ENCODE results near the gene CYP19A1.

The CYP19A1 gene

GRCh38 chr15:51323749-51324148 is 14.6 kb downstream of the CYP19A1 start:
- TF ChIP-seq GATA3 (IDR thresholded peaks at IDR 0.05; ENCODE audit: low read depth, low read length): no peak
- no peak for TF ChIP-seq GATA2 (IDR thresholded peaks at IDR 0.05; ENCODE audit: low read depth, low read length)

DNA sequence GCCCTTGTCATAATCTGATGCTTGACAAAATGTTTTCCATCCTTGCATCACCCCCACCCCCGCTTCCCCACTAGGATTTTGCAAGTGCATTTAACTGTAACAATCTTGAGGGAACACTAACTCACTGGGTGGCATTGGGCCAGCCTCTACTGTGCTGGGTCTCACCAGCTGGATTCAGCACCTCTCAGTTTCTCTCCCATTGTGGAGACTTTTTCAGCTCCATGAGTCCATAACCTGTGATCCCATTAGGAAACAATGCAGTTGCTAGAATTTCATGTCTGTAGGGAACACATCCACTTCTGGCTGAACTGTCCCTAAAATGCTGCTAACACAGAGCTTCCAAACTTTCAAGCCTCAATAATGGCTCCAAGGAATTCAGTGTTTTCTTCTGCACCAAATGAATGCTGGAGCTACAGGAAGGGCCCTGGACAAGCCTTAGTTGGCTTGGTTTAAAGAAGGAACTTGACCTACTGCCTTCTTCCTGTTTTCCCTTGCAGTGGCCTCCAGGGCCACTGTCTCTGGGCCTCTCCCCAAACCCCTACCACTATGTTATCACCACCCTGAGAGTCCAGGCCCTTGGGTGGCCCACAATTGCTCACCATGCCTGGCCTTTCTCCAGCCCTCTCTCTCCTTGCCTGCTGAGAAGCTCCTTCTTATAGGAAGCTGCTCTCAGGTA is 15.6 kb downstream of the CYP19A1 start:
- TF ChIP-seq GATA2 (IDR thresholded peaks at IDR 0.05; ENCODE audit: low read depth, low read length) (no peak), GATA3 (IDR thresholded peaks at IDR 0.05; ENCODE audit: low read depth, low read length) (no peak)

DNA sequence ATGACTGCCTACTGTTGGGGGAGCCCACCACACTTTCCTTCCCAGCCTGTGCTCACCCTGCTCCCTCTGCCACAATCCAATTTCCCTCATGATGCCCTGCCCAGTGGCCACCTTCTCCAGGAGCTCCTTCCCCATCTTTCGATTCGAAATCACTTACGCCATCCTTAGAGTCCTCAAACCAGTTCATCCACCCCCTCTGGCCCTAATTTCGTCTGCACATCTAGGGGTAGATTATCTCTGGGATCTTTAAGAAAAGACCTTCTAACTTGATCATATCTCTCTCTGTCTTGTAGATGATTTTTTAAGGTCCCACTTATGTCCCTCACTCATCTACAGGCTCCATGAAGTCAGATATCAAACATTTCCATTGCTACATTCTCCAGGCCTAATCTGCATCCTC is 17.1 kb downstream of the CYP19A1 start:
- TF ChIP-seq GATA2 (IDR thresholded peaks at IDR 0.05; ENCODE audit: low read depth, low read length) (no peak), GATA3 (IDR thresholded peaks at IDR 0.05; ENCODE audit: low read depth, low read length) (no peak)

DNA sequence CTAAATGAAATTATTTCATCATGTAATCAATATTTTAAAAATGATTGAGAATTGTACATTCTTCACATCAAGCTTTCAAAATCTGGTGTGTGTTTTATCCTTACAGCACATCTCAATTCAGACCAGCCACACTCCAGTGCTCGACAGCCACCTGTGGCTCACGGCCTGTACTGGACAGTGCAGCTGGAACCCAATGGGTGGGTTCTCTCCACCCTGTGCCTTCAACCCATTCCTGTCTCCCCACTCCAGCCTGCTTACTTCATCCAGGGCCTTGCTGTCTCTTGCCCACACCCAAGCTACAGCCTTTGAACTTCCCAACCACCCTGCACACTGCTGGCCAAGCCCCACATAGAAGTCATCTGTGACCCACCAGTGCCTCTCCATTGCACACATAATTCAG is 17.6 kb downstream of the CYP19A1 start:
- TF ChIP-seq GATA2 (IDR thresholded peaks at IDR 0.05; ENCODE audit: low read depth, low read length): no peak
- no peak for TF ChIP-seq GATA3 (IDR thresholded peaks at IDR 0.05; ENCODE audit: low read depth, low read length)

DNA sequence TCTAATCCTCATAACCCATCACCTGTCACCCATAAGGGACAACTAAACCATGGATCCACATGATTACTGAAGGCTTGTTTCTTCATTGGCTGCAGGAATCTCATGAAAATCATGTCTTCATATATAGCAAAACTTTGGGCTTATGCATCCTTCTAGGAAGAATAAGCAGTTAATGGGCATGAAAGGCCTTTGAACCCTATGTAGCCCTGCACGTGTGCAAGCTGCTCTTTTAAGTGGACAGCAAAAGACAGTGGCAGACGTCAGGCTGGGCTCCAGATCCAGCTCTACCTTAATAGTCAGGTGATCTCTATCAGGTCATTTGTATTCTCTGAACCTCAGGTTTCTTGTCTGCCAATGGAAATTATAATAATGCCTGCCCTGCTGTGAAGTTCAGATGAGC is 18.9 kb downstream of the CYP19A1 start:
- TF ChIP-seq GATA2 (IDR thresholded peaks at IDR 0.05; ENCODE audit: low read depth, low read length) (no peak), GATA3 (IDR thresholded peaks at IDR 0.05; ENCODE audit: low read depth, low read length) (no peak)

DNA sequence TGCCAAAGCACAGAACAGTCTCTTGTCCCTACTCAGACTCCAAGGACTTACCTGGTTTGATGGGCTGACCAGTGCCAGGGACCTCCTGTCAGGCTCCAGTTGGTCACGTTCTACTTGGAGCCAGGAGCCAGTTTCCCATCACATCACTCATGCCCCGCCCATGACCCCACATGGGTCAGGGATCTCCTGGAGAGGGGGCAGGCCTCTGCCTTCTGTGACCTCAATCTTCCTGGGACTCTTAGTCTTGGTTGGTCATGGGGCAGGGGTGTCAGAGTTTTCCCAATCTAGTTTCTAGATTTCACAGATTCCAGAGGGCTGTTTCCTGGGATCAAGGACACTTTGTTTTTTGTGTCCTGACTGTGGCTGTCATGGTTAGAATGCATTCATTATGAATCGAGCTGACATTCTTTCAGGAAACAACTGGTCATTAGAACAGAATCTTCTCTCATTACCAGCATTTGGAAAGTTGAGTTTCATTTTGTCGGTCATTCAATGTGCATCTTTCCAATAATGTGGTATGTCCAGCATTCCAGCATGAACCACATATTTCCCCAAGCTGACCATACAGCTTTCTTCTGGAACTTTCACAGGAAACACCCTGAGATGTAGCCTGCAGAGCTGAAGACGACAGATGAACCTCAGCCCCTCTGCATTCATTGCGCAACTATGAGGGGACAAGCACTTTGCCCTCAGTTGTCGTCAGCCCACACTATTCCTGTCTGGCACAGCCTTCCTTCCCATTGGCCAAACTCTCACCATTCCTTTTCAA is 19.8 kb downstream of the CYP19A1 start:
- no peak for TF ChIP-seq GATA2 (IDR thresholded peaks at IDR 0.05; ENCODE audit: low read depth, low read length)
- TF ChIP-seq GATA3 (IDR thresholded peaks at IDR 0.05; ENCODE audit: low read depth, low read length): no peak

- TF ChIP-seq GATA2 (IDR thresholded peaks at IDR 0.05; ENCODE audit: low read depth, low read length): no peak
- TF ChIP-seq GATA3 (IDR thresholded peaks at IDR 0.05; ENCODE audit: low read depth, low read length): no peak
These were observed 21.8 kb downstream of the CYP19A1 start for GRCh38 chr15:51316636-51317035.

DNA sequence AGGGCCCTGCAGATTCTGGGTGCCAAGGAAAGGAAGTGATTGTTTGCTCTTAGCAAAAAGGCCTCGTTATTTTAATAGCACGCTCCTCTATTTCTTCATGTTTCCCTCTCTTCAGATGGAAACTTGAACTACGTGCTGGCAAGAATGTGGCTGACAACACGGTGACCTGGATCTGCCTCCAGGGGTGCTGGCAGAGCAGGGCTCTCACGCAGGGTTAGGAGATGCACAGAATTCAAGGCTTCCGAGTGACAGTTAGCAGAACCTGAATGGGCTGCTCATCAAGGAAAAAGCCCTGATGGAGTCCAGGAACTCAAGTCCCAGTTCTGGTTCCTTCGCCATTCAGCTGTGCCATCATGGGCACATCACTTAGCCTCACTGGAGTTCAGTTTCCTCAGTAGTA is 22.7 kb downstream of the CYP19A1 start:
- TF ChIP-seq GATA3 (IDR thresholded peaks at IDR 0.05; ENCODE audit: low read depth, low read length): no peak
- TF ChIP-seq GATA2 (IDR thresholded peaks at IDR 0.05; ENCODE audit: low read depth, low read length): no peak

GRCh38 chr15:51314391-51315337 is 23.7 kb downstream of the CYP19A1 start:
- no peak for TF ChIP-seq GATA3 (IDR thresholded peaks at IDR 0.05; ENCODE audit: low read depth, low read length)
- no peak for TF ChIP-seq GATA2 (IDR thresholded peaks at IDR 0.05; ENCODE audit: low read depth, low read length)

- no peak for TF ChIP-seq GATA3 (IDR thresholded peaks at IDR 0.05; ENCODE audit: low read depth, low read length)
- TF ChIP-seq GATA2 (IDR thresholded peaks at IDR 0.05; ENCODE audit: low read depth, low read length): no peak
These were observed 24.6 kb downstream of the CYP19A1 start for GRCh38 chr15:51313644-51314280.

- TF ChIP-seq GATA3 (IDR thresholded peaks at IDR 0.05; ENCODE audit: low read depth, low read length): no peak
- no peak for TF ChIP-seq GATA2 (IDR thresholded peaks at IDR 0.05; ENCODE audit: low read depth, low read length)
These were observed 25.4 kb downstream of the CYP19A1 start for GRCh38 chr15:51313074-51313393.

GRCh38 chr15:51312166-51313073 is 26.0 kb downstream of the CYP19A1 start:
- TF ChIP-seq GATA3 (IDR thresholded peaks at IDR 0.05; ENCODE audit: low read depth, low read length): no peak
- TF ChIP-seq GATA2 (IDR thresholded peaks at IDR 0.05; ENCODE audit: low read depth, low read length): no peak

DNA sequence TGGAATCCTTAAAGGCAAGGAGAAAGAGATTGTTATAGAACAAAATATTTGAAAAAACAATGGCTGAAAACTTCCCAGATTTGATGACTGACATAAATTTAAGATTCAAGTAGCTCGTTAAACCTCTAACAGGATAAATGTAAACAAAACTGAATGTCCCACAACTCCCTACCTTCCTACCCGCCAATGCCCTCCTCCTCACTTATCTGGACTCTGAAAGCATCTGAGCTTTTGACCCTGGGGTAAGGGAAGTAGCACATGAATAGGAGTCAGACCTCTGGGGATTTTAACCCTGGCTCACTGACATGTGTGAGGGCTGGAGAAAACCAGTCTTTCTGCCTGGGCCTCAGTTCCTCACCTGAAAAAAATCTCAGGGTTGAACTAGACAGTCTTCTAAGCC is 26.9 kb downstream of the CYP19A1 start:
- TF ChIP-seq GATA2 (IDR thresholded peaks at IDR 0.05; ENCODE audit: low read depth, low read length) (no peak), GATA3 (IDR thresholded peaks at IDR 0.05; ENCODE audit: low read depth, low read length) (no peak)
